Upper lobe of left lung (tissue), 4 donors: ENCODE measurements around the gene RPS6KA2.

ENCODE experiments used
- EP300 ChIP-seq, 4 donors: sonication (generic); formaldehyde crosslinking; IDR thresholded peaks; one replicate each; pipeline ENCODE4 v1.5.1; 2017; ENCODE audit warnings: antibody characterized with exemption in 4 of 4, control low read depth in 2 of 4
- TF ChIP-seq, protein P1 (sequence below), 6 experiments: fragments of 450-650 bp in 4 of 6; fragments of 200-600 bp in 2 of 6; sonication (generic) in 2 of 6; IDR thresholded peaks; one replicate each; pipeline ENCODE4 v1.5.1; 2016 to 2019; ENCODE audit warnings: antibody characterized with exemption in 6 of 6

DNA sequence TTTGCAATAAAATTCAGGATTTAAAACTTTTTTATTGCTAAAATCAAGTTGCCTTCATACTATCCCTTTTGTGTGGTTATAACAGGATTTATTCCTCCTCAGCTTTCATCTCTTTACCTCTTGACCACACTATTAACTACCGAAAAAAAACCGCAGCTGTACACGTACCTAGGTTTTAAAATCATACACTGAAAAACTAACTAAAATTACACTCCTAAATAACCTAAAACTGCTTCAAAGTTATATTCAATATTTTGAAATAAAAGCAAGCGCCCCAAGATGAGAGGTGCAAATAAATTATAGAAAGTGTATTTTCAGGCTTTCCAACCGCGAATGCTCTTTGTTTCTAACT, 245.7 kb downstream of the RPS6KA2 start:
- TF ChIP-seq, protein P1, sequence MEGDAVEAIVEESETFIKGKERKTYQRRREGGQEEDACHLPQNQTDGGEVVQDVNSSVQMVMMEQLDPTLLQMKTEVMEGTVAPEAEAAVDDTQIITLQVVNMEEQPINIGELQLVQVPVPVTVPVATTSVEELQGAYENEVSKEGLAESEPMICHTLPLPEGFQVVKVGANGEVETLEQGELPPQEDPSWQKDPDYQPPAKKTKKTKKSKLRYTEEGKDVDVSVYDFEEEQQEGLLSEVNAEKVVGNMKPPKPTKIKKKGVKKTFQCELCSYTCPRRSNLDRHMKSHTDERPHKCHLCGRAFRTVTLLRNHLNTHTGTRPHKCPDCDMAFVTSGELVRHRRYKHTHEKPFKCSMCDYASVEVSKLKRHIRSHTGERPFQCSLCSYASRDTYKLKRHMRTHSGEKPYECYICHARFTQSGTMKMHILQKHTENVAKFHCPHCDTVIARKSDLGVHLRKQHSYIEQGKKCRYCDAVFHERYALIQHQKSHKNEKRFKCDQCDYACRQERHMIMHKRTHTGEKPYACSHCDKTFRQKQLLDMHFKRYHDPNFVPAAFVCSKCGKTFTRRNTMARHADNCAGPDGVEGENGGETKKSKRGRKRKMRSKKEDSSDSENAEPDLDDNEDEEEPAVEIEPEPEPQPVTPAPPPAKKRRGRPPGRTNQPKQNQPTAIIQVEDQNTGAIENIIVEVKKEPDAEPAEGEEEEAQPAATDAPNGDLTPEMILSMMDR (IDR thresholded peaks at IDR 0.05): no peak
- no peak for TF ChIP-seq EP300 (IDR thresholded peaks at IDR 0.05)
